SK-N-SH treated with all-trans-retinoic acid at 6 μM for 48 hours (cell line): ENCODE results near the gene DENND1A.

ENCODE experiments used
- BACH2 ChIP-seq: fragments of 250-450 bp; sonication (Bioruptor Pico); IDR thresholded peaks from 2 replicates; pipeline ENCODE4 v1.9.0; 2021; ENCODE audit warnings: mild to moderate bottlenecking, borderline replicate concordance
- CSDC2 ChIP-seq: fragments of 250-450 bp; sonication (Bioruptor Pico); IDR thresholded peaks from 2 replicates; pipeline ENCODE4 v1.5.0; 2020; ENCODE audit warnings: mild to moderate bottlenecking, moderate library complexity
- ESRRG ChIP-seq: fragments of 250-450 bp; sonication (Bioruptor Pico); IDR thresholded peaks from 2 replicates; pipeline ENCODE4 v1.6.1; 2021; ENCODE audit warnings: mild to moderate bottlenecking
- GLIS3 ChIP-seq: fragments of 250-450 bp; sonication (Bioruptor Pico); IDR thresholded peaks from 2 replicates; pipeline ENCODE4 v1.5.0; 2020; ENCODE audit warnings: mild to moderate bottlenecking, moderate library complexity
- OSR1 ChIP-seq: fragments of 250-450 bp; sonication (Bioruptor Pico); IDR thresholded peaks from 2 replicates; pipeline ENCODE4 v1.8.0; 2022; ENCODE audit warnings: moderate library complexity, mild to moderate bottlenecking, inconsistent platforms
- RARB ChIP-seq: fragments of 250-450 bp; sonication (Bioruptor Pico); IDR thresholded peaks from 2 replicates; pipeline ENCODE4 v1.8.0; 2021; ENCODE audit warnings: mild to moderate bottlenecking, moderate library complexity
- TOX ChIP-seq: fragments of 250-450 bp; sonication (Bioruptor Pico); IDR thresholded peaks from 2 replicates; pipeline ENCODE4 v1.8.0; 2021; ENCODE audit warnings: mild to moderate bottlenecking, moderate library complexity, borderline replicate concordance
- TSHZ2 ChIP-seq: fragments of 250-450 bp; sonication (Bioruptor Pico); IDR thresholded peaks from 2 replicates; pipeline ENCODE4 v1.5.0; 2020; ENCODE audit warnings: mild to moderate bottlenecking, moderate library complexity
- ZFP30 ChIP-seq: fragments of 450-650 bp; formaldehyde crosslinking; IDR thresholded peaks from 2 replicates; pipeline ENCODE4 v1.5.0; 2022; ENCODE audit warnings: mild to moderate bottlenecking, moderate library complexity

- TF ChIP-seq OSR1 (CRISPR knock-in tag) (no peak), GLIS3 (CRISPR knock-in tag) (no peak), ZFP30 (no peak), CSDC2 (CRISPR knock-in tag) (no peak), TOX (CRISPR knock-in tag) (no peak), BACH2 (CRISPR knock-in tag) (no peak), TSHZ2 (no peak), ESRRG (CRISPR knock-in tag) (no peak), RARB (CRISPR knock-in tag) (no peak)
Measured at GRCh38 chr9:123419721-123420591, 510.0 kb downstream of the DENND1A start.
